Pulmonary artery endothelial cell (primary cell): ENCODE data around the gene PIGH. TPM values are rescaled to one million over a fixed set of nuclear protein-coding genes. Genes with fewer than 3 reads are reported as not detected.
"Not testable (repeated sequence)": the region's sequence is repeated elsewhere in the genome, so short reads cannot be mapped to it uniquely, and the experiment has no call there.

ENCODE experiments used
- DNase-seq: peaks from one replicate; pipeline ENCODE4 v3.0.0-alpha.2; 2011; ENCODE audit warnings: low read depth, low spot score
- total RNA-seq: library from RNA; depleted of rRNA; stranded (reverse); fragments of >200 nt; gene quantifications from 2 replicates; pipeline ENCODE4 v1.2.3, GENCODE V29; 2014

PIGH gene
- total RNA-seq, 1 donor from 2014 or later: 8.0 TPM

DNA sequence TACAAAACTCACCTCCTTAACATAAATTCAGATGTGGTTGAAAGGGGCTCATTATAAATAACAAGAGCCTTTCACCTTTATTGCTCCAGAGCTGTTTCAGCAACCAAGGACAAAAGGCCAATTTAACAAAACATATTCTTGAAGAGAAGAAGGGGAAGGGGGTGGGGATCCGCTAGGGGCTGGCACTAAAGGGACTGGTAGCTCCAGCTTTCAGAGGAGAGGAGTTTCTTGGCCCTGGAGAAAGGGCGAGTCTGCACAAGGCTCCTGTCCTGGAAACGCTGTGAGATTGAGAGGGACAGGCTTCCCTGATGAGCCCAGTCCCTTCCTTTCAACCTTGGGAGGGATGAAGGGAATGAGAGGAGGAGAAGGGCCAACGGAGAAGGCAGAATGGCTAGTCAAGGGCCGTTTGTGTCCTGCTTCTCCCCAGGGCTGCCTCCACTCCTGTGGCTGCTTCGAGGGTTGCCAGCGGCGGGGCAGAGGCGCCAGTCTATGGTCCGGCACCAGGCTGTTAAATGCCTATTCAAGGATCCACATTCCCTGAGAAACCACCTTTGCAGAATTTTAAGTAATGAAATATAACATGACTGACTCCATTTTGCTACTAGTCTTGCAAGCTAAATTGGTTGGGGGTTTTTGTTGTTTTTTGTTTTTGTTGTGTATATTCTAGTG lies 9.7 kb upstream of the PIGH start:
- no peak for DNase-seq

DNA sequence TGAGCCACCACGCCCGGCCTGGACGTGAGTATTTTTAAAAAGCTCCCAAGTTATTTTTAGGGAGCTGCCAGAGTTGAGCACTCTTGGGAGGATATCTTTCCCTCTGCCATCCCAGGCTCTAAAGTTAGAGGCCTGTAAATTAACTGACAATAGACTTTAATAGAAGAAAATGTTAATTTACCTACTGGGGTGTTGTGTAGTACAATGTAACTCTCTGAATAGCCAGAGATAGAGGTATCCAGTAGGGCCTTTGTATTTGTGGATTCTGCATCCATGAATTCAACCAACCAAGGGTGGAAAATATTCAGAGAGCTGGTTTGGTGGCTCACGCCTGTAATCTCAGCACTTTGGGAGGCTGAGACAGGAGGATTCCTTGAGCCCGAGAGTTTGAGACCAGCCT lies 7.6 kb upstream of the PIGH start:
- DNase-seq: no peak

DNA sequence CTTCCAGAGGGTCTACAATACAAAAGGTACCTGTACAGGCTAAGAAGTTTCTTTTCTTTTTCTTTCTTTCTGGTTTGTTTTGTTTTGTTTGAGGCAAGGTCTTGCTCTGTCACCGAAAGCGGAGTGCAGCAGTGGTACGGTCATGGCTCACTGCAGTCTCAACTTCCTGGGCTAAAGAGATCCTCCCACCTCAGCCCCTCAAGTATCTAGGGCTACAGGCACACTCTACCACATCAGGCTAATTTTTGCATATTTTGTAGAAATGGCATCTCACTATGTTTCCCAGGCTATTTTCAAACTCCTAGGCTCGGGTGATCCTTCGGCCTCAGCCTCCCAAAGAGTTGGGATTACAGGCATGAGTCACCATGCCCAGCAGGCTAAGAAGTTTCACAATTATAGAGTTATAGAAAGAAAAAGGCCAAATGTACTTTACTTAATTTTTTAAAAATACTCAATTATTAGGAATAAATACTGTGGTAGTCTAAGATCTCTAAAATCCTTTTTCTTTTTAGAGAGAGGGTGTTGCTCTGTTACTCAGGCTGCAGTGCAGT lies 3.0 kb upstream of the PIGH start:
- no peak for DNase-seq

DNA sequence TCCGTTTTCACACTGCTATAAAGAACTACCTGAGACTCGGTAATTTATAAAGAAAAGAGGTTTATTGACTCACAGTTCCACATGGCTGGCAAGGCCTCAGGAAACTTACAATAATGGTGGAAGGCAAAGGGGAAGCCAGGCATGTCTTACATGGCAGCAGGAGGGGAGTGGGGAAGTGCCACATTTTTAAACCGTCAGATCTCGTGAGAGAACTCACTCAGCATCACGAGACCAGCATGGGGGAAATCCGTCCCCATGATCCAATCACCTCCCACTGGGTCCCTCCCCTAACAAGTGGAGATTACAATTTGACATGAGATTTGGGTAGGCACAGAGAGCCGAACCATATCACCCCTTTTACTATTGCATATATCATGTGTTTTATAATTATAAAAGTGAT lies 2.0 kb upstream of the PIGH start:
- DNase-seq: no peak

DNA sequence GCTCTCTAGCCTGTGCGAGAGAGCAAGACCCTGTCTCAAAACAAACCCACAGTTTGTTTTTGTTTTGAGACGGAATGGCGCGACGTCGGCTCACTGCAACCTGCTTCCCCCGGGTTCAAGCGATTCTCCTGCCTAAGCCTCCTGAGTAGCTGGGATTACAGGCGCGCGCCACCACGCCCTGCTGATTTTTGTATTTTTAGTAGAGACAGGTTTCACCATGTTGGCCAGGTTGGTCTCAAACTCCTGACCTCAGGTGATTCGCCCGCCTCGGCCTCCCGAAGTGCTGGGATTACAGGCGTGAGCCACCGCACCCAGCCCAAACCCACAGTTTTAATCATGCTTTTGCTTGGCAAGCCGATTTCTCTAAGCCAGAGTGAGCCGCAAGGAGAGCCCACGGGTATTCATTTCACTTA lies 500 bp upstream of the PIGH start:
- DNase-seq: not testable (repeated sequence)

DNA sequence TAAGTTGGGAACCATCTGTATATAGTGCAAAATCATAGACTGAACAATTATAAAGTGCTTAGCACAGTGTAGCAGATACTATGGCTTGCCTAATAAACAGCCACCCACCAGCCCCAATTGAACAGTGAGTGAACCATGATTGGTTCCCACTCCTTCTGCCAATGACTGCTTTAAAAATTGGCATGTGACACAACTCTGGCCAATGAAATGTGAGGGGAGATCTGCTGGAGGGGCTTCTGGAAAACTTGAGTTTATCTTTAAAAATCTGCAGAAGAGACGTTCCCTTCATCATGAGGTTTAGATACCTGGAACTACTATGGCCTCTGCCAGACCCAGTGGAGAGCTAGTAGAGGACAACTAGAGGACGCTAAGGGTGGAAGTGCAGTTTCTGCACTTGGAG lies 4.7 kb downstream of the PIGH start:
- DNase-seq: no peak

DNA sequence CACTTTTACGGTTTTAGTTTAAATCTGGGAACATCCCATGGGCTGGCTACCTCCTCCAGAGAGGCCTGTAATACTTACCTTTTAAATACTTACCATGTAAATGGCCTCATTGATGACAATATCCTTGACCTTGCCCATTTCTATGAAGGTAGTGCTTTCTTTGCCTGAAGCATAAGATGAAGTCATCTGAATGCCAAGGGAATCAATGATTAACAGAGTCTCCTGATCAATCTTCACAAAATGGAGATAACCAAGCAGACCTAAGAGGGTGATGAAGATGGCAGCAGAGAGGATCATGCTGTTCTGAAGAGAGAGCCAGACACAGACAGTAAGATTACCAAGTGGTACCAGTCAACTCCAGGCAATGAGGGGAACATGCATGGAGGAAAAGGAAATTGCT lies 6.4 kb downstream of the PIGH start:
- DNase-seq: not testable (repeated sequence)

DNA sequence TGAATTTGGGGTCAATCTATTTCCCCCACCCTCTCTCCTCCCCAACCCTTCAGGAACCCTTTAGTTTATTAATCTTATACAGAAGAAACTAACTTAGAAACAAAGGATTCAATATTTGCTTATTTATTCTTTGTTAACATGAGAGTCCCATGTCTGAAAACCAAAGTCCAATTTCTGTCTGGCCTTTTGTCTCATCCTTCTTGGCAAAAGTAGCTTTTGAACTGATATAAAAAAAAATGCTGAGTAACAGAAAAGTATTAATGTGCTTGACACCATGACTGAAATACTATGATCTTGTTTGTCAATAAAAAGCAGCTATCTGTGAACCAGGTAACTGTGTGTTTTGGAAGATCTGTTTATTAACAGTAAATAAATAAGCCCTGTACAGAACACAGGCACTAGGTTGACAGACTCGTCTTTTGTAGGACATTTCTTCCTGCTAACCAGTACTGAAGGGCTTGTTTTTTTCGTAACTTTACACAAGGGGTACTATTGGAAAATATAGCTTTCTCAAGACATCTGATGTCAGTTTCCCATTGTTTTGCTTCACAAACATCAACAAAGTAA lies 10.8 kb downstream of the PIGH start:
- DNase-seq: no peak

DNA sequence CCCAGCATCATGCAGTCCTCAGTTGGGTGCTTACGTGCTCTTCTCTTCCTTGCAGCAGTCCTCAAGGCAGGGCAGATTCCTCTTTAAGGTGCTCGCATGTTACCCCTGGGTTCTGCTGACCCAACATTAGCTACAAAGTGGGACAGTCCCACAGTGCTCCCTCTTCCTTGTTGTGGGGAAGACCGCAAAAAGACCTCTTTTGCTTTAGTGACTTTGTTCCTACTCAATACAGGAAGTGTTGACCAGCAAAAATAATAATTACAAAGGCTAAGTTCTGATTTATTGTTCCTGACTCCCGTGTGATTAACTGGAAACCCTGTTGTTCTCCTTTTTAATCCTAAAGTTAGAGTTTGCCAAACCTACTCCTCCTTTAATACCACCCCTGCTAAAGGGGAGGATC lies 13.7 kb downstream of the PIGH start:
- DNase-seq: no peak

DNA sequence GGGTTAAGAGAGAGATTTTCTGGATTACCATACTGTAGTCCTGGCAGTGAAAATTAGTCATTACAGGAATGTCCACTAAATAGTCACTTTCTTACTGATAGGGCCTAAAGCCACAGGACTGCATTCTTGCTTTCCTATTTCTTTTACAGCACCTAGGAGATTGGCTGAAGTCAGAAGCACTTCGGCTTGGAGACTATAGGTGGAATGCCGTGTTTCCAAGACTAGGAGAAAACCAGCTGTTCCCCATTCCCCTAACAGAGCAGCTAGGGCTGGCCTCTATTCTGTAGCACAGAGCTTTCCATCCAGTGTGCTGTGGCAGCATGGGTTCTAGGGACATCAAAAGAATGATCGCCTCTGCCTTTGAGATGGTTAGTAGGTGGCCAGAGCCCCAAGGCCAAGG lies 15.1 kb downstream of the PIGH start:
- no peak for DNase-seq

DNA sequence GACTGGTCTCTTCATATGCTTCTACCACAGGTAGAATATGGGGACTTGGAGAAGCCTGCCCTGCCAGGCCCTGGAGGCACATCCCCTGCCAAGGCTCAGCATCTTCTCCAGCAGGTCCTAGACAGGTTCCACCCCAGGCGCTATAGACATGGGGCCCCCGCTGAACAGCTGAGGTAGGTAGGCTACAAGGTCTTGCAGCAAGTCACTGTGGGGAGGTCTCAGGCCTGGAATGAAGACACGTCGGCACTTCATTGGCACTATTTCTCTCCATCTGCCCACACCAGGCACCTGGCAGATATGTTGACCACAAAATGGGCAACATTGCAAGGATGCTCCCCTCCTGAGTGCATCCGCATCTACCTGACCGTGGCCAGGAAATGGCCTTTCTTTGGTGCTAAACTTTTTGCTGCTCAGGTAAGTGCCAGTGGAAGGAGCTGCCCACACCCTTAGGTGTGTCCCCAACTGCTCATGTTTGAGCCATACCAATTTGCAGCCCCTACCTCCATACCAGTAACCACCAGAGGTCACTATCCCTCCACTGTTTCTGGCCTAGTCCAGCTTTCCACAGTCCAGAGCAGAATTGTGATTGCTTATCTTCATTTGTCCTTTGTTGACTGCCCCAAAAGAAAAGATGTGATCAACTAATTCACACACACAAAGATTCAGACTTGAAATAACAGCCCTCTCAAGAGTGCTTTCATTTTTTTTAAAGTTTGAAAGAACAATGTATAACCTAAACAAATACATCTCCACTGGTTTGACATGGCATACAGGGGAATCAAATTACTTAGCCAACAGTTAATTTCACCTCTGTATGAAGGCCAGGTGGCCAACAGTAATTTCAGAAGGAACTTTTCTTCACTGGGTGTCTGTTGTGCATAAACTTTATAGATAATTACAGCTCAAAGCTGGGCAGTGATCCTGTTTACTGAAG lies 16.1 kb downstream of the PIGH start:
- peak; percentile 13 for DNase-seq

DNA sequence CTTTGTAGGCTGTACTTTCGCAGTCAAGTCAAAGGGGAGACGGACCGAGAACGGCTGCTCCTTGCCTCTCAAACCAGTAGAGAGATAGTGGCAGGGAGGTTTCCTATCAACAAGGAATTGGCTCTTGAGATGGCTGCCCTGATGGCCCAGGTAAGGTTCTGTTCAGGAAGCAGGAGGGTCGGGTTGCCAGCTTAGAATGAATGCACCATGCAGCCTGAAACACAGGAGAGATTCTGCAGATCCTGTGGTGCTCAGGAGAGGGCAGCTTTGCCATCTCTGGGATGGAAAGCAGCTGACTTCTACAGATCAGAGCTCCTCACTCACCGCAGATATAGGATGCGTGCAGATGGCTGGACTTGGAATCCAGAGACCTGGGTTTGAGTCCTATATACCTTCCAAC lies 18.0 kb downstream of the PIGH start:
- no peak for DNase-seq

DNA sequence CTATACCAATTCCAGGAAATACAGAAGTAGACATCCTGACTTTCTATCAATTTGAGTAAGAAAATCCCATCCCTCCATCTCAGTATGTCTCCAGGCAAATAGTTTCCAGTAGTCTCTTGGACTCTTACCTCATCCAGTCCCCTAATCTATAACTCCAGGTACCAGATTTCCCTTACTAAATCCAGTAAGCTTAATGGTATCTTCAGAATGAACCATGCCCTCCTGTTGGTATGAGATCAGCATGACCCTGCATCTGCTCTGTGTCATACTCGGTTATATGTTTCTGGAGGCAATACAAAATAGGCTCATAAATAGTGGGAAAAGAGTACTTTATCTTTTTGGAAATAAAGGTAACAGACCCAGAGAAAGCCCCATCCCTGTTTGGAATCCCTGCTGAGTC lies 18.4 kb downstream of the PIGH start:
- no peak for DNase-seq

DNA sequence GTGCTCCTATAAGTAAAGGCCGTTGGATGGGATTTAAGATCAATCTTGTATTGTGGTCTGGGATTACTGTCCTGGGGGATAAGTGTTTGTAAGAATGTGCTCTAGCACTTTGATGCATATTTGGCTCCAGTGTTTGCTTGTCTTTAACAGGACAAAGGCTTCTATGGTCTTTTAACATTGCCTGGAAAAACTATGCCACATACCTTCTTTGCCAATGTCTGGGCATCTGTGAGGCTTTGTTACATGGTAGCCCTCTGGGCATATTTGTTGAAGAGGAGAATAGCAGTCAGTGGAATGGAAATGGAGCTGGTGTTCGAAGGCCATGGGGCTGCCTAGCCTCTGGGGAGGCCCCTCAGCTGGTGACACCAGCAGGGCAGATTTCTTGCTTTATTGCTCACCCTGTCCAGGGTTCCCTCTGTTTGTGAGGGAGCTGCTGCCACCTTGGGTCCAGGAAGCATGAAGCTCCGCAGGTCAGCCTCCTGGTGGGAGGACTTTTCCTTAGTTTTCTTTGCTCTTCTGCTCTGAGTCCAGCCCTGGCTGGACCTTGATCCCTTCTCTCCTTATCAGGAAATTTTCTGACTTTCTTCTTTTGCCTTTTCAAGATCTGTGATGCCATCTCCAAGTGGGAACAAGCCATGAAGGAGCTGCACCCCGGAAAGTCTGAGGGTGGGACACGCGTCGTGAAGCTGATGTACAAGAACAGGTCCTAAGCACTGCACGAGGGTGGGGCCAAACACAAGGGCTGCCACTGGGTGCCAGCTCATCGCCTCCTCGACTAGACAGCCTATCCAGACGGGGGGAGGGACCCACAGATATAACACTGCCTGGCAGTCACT lies 19.5 kb downstream of the PIGH start:
- DNase-seq: no peak

DNA sequence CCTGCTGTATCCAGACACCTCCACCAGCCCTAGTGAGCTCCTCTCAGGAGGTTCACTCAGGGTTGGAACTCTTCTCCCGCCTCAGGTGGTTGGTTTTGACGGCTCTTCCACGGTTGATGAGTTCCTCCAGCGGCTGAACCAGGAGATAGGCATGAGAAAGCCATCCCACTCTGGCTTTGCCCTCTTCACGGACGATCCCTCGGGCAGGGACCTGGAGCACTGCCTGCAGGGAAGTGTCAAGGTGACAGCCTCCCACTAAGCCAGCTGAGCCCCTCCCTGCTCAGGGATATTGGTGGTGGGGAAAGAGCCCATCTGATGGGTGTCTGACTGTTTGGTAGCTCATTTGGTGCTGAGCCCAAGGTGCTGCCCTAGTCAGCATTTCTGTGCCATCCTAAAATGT lies 20.4 kb downstream of the PIGH start:
- DNase-seq: no peak

DNA sequence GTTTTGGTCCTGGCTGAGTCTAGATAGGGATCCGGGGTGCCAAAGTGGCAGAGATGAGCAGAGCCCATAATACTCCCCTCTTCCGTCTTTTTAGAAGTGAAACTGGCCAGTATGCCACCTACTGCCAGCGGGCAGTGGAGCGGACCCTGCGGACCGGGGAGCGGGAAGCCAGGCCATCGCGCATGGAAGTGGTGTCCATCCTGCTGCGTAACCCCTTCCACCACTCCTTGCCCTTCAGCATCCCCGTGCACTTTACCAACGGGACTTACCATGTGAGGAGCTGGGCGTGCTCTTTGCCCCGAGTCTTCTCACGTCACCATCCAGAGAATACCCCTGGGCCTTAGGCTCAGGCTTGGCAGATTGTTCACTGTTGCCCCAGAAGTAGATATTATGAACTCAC lies 21.0 kb downstream of the PIGH start:
- no peak for DNase-seq

DNA sequence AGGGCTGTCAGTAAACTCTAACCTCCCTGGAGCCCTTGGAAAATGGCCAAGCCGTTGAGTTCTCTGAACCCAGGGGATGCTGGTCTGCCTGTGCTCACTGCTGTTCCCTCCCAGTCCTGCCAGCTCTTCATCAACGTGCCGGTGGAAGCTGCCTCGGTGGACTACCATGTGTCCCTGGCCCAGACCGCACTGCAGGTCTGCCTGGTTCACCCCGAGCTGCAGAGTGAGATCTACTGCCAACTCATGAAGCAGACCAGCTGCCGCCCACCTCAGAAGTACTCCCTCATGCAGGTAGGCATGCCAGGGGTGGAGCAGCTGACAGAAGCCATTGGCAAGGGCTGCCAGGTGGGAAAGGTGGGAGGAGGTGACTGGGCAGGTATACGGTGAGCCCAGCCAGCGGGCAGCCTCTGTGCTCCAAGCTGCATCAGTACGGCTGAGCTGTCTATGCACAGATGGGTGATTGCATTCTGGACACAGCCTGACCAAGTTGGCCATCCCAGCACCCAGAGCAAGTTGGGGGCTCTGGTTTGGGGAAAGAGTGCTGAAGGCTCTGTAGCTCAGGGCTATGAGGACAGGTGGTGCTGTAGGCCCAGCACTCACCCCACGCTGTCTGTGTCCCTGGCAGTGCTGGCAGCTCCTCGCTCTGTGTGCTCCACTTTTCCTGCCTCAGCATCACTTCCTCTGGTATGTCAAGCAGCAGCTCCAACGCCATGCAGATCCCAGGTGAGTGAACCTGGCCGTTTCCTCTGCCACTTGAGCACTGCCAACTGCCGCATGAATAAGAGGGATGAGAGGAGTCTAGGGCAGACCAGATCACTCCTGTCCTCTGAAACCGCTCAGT lies 21.9 kb downstream of the PIGH start:
- DNase-seq: no peak

DNA sequence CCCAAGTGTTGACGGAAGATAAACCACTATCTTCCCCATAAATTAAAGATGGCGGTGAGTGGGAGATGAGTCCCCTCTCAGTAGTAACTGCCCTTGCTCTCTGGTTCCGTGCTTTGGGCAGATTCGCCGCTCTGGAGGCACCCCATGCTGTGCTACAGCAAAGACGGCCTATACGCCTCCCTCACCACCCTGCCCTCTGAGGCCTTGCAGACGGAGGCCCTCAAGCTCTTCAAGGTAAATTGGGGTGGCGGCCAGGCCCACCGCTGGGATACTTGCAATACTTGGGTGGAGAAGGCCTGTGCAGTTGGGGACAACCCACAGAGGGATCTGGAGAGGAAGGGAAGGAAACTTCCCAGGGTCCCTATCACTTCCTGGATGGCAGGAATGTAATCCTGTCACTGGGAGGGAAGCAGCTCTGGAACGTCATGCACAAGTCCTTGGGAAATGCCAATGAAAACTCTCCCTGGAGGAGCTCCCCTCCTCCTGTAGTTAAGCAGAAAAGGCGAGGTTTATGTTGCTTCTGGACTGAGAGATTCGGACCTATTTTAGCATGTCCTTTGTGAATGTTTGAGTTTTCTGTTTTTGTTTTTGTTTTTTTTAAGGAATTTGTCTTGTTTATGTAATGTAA lies 22.8 kb downstream of the PIGH start:
- DNase-seq: no peak

DNA sequence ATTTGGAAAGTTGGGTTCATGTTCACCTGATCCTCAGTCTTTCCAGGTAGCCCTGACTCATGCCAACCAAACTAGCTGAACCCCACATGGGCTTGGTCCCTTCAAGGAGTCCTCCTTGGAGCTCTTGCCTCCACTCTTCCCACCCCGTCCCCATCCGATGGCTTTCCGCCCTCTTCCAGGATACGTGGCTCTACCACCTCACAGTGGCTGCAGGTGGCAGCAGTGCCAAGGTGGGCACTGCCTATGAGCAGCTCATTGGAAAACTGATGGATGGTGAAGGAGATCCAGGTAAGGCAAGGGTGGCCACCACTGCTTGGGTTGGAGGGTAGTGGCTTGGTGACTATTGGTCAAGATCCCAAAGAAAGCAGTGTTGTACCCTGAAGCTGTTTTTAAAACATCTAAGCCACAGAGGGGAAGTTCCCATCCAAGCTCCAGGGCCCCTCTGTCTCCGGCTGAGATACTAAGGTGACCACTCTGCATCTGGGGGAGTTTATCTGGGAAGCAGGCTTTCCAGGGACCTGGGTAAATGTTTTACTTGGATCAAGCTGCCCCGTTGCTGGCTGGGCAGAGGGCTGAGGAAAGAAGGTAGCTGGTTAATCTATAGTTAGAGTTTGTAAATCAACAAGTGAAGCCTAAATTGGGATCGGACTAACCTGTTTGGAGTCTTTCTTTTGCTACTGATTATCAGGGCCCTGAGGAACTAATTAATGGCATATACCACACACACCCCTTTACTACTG lies 23.7 kb downstream of the PIGH start:
- DNase-seq: no peak
